HFF-Myc (cell line): ENCODE data around the gene LRG1.
"Not testable (repeated sequence)": the region's sequence is repeated elsewhere in the genome, so short reads cannot be mapped to it uniquely, and the experiment has no call there.

Source experiments
- DNase-seq: peaks from one replicate; pipeline ENCODE4 v3.0.0-alpha.2; 2011; ENCODE audit warnings: low read depth; ENCODE audit errors: extremely low read depth
- H3K4me3 ChIP-seq: replicated peaks from 2 replicates; pipeline ENCODE4 v1.5.1; 2011; ENCODE audit warnings: low read depth, mild to moderate bottlenecking, control low read depth, low read length
- CTCF ChIP-seq: IDR thresholded peaks from 2 replicates; pipeline ENCODE4 v1.5.1; 2012; ENCODE audit warnings: mild to moderate bottlenecking, low read depth, low read length, control low read depth; ENCODE audit errors: missing control alignments

Gene LRG1

DNA sequence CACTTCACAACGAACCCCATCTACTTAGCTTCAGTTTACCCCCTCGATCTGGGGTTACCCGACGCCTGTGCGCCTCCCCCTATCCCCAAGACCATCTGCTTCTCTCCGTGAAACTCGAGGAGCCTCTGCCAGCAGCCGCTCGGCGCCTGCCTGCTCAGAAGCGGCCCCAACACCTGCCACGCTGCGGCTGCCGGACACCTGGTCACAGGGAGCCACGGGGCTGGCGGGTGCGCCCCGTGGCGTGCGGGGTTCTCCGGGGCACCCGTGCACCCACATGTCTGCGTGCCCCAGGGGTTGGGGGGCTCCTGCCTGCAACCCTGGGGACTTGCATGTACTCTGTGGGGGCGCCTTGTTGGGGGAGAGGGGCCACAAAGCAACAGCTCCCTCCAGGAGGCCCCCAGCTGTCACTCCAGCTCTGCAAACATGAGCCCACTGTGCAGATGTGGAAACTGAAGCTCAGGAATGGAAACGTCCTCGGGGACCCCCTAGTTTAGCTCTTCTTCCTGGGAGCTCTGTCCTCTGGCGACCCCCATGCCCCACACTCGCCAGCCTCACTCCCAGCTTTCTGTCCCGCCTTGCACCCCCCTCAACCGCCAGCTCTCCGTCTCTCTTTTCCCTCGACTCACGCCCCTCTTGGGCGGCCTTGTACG is 26.7 kb upstream of the LRG1 start:
- no peak for DNase-seq
- no peak for TF ChIP-seq CTCF
- H3K4me3 ChIP-seq = no peak overlapping the region

DNA sequence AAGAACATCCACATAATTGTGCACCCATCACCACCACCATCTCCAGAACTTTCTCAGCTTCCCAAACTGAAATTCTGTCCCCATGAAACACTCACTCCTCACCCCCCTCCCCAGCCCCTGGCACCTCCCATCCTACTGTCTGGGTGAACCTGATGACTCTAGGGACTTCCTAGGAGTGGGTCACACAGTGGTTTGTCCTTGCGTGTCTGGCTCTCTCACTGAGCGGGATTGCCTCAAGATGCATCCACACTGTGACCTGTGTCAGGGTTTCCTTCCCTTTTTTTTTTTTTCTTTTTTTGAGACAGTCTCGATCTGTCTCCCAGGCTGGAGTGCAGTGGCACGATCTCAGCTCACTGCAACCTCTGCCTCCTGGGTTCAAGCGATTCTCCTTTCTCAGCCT is 23.7 kb upstream of the LRG1 start:
- not testable (repeated sequence) for H3K4me3 ChIP-seq, DNase-seq

- DNase-seq, H3K4me3 ChIP-seq: not testable (repeated sequence)
These were observed 22.2 kb upstream of the LRG1 start for GRCh38 chr19:4562085-4562484.

DNA sequence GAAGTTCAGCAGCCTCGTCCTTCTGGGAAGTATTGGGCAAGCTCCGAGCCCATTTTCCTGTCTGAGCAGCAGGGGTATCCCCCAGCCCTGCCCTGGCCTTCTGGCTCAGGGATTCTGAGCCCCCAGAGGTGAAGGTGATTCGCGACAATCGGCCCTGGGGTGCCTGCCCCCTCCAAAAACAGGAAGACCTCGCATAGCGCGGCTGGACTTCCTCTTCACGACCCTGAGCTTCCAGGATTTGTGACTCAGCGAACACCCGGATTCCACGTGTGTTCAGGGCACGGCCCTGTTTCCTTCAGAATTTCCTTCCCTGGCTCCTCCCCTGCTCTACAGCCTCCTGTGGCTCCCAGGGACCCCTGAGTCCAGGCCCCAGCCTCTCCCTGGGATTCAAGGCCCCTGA is 19.7 kb upstream of the LRG1 start, which contains the start of gene SEMA6B:
Gene SEMA6B, minus strand, starts transcription at position 116 of the 400 bp plus-strand sequence. CDS start 1,227 bp downstream, outside the sequence.
- no peak for DNase-seq
- no peak within 1 kb of the TSS for H3K4me3 ChIP-seq
- TF ChIP-seq CTCF = no peak

- peak; percentile 97 for TF ChIP-seq CTCF
- DNase-seq = no peak
- no peak overlapping the region for H3K4me3 ChIP-seq
These were observed 18.4 kb upstream of the LRG1 start for GRCh38 chr19:4557971-4558941.

DNA sequence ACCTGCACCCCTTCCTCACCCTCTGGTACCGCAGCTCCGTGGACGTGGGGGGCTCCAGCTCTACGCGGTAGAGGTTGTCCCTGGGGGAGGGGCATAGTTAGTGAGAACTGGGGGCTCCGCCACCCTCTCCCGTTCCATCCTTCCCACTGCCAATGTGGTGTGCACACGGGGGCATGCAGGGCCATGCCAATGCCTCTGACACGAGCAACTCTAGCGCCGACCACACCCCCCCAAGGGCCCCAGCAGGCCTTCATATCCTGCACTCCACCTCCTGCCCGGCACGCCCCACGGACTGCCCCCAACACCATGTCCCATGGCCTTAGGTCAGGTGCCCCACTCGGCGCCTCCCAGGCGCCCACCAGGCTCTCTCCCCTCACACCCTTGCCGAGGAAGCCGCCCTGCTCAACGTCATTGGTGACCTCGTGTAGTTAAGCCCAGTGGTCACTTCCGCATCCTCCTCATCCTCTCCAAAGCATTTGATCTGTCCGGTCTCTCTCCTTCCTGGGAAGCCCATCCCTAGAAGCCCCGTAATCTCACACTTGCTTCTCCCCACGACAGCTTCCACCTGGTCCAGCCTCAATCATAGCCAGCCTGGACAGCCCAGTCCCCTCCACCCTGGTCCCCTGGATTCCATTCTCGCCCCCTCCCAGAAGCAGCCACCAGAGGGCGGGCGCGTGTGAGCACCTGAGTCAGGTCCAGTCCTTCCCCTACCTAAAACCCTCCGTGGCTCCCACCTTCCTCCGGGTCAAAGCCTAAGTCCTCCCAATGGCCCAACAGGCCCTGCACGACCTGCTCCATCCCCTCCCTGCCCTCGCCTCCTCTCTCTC is 17.5 kb upstream of the LRG1 start:
- DNase-seq = no peak
- TF ChIP-seq CTCF = peak; percentile 52
- no peak overlapping the region for H3K4me3 ChIP-seq

DNA sequence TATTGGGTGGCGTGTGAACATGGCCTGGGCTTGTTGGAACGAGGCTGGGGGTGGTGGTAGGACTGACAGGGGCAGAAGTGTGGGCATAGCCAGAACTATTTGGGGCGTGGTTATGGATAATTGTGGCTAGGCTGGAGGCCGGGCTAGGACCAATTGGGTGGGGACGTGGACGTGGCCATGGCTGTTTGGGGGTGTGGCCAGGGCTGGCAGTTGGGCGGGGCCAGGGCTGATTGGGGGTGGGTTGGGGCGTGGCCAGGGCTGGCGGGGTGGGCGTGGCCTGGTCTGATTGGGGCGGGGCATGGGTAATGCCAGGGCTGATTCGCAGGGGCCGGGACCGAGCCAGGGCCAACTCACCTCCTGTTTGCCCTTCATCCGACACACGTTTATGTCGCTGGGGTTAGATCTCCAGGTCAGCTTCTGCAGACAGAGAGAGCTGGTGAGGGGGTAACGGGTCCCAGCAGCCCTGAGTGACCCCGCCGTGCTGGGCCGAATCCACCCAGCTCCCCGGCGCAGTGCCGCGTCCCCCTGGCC is 16.8 kb upstream of the LRG1 start:
- no peak for TF ChIP-seq CTCF
- DNase-seq = no peak
- H3K4me3 ChIP-seq = no peak overlapping the region
